Erythroblast (primary cell): Measurements from ENCODE around the gene TRH.
"Not testable (repeated sequence)": the region's sequence is repeated elsewhere in the genome, so short reads cannot be mapped to it uniquely, and the experiment has no call there.

Experiments used
- GATA1 ChIP-seq: IDR thresholded peaks from 2 replicates; pipeline ENCODE4 v1.6.1; 2011; ENCODE audit warnings: low read depth, mild to moderate bottlenecking, control low read depth, low read length, moderate library complexity
- POLR2A ChIP-seq: IDR thresholded peaks from 2 replicates; pipeline ENCODE4 v1.6.1; 2011; ENCODE audit warnings: mild to moderate bottlenecking, low read length

- TF ChIP-seq POLR2A, GATA1: not testable (repeated sequence)
Observed at GRCh38 chr3:130013246-130013645, 38.7 kb downstream of the TRH start.
